HepG2 (cell line): ENCODE data around the gene TUBB. TPM values are rescaled to one million over a fixed set of nuclear protein-coding genes. Genes with fewer than 3 reads are reported as not detected.
A peak's percentile ranks its signal among the peaks of the same experiment; 100 is the strongest.

Experiments
- AGO1 ChIP-seq: fragments of 200-400 bp; formaldehyde crosslinking; IDR thresholded peaks from 2 replicates; pipeline ENCODE4 v1.6.1; 2017; ENCODE audit warnings: mild to moderate bottlenecking, low read depth, low read length, moderate library complexity; ENCODE audit not compliant: poor library complexity, severe bottlenecking
- GFI1 ChIP-seq: sonication (generic); formaldehyde crosslinking; IDR thresholded peaks from 2 replicates; pipeline ENCODE4 v1.5.0; 2020; ENCODE audit warnings: missing genetic modification reagents, mild to moderate bottlenecking, borderline replicate concordance
- HOXA9 ChIP-seq: sonication (generic); formaldehyde crosslinking; IDR thresholded peaks from 2 replicates; pipeline ENCODE4 v1.8.1; 2022; ENCODE audit warnings: missing genetic modification reagents, mild to moderate bottlenecking, moderate library complexity, borderline replicate concordance
- LCORL ChIP-seq, 2 experiments: fragments of 450-650 bp in 1 of 2; sonication (generic) in 1 of 2; formaldehyde crosslinking in 1 of 2; IDR thresholded peaks; 2 replicates each; pipeline versions ENCODE4 v1.5.0 to v1.6.1; 2017 to 2020; ENCODE audit warnings: antibody characterized with exemption in 1 of 2, missing genetic modification reagents in 1 of 2
- MAFG ChIP-seq: sonication (generic); formaldehyde crosslinking; IDR thresholded peaks from 2 replicates; pipeline ENCODE4 v1.5.1; 2020; ENCODE audit warnings: mild to moderate bottlenecking, missing genetic modification reagents
- RFXANK ChIP-seq: IDR thresholded peaks from 2 replicates; pipeline ENCODE4 v1.6.1; 2016
- SOX5 ChIP-seq: IDR thresholded peaks from 2 replicates; pipeline ENCODE4 v1.6.1; 2016; ENCODE audit warnings: borderline replicate concordance
- TMF1 ChIP-seq: sonication (generic); formaldehyde crosslinking; IDR thresholded peaks from 2 replicates; pipeline ENCODE4 v1.8.1; 2022; ENCODE audit warnings: low read depth, missing genetic modification reagents
- ZNF577 ChIP-seq: sonication (generic); formaldehyde crosslinking; IDR thresholded peaks from 2 replicates; pipeline ENCODE4 v1.4.0; 2020; ENCODE audit warnings: mild to moderate bottlenecking, low read depth, missing genetic modification reagents, borderline replicate concordance
- polyA plus RNA-seq, 8 experiments: library from polyadenylated mRNA; depleted of rRNA in 3 of 8; stranded (reverse) in 7 of 8; unstranded in 1 of 8; fragments of >200 nt; fragmentation: Illumina TruSeq in 4 of 8; extraction: Trizol in 4 of 8; gene quantifications; 2 replicates each; pipeline versions ENCODE4 v1.2.1 to v1.2.3, GENCODE V29; 2011 to 2016; ENCODE audit warnings: low read depth in 4 of 8, missing spikeins in 1 of 8, mixed read lengths in 1 of 8; ENCODE audit not compliant: insufficient read depth in 1 of 8
- total RNA-seq, 5 experiments: library from RNA; depleted of rRNA; stranded (reverse); fragments of >200 nt; fragmentation: Illumina TruSeq; extraction: Trizol; gene quantifications; 2 replicates each; pipeline ENCODE4 v1.2.3, GENCODE V29; 2016; ENCODE audit warnings: low read depth in 1 of 5
- TF ChIP-seq, protein P1 (sequence below): sonication (generic); formaldehyde crosslinking; IDR thresholded peaks from 2 replicates; pipeline ENCODE4 v1.4.0; 2020; ENCODE audit warnings: missing genetic modification reagents
- TF ChIP-seq, protein P2 (sequence below): IDR thresholded peaks from 2 replicates; pipeline ENCODE4 v1.6.1; 2016; ENCODE audit warnings: low read depth, control low read depth
- TF ChIP-seq, protein P3 (sequence below): sonication (generic); formaldehyde crosslinking; IDR thresholded peaks from 2 replicates; pipeline ENCODE4 v1.5.0; 2020; ENCODE audit warnings: mild to moderate bottlenecking, missing genetic modification reagents
- TF ChIP-seq, protein P4 (sequence below): sonication (generic); formaldehyde crosslinking; IDR thresholded peaks from 2 replicates; pipeline ENCODE4 v1.4.0; 2020; ENCODE audit warnings: missing genetic modification reagents
- TF ChIP-seq, protein P5 (sequence below), 2 experiments: sonication (generic) in 1 of 2; formaldehyde crosslinking in 1 of 2; IDR thresholded peaks; 2 replicates each; pipeline versions ENCODE4 v1.6.1 to v1.9.0; 2014 to 2022; ENCODE audit warnings: antibody characterized with exemption in 1 of 2, borderline replicate concordance in 1 of 2, inconsistent platforms in 1 of 2, low read depth in 1 of 2, missing genetic modification reagents in 1 of 2

Gene TUBB
- total and polyA plus RNA-seq, 2 of the 13 experiments (the other 11 are each of a cell fraction or from before 2014, with no cell fraction given), result 911 to 1,163 TPM

DNA sequence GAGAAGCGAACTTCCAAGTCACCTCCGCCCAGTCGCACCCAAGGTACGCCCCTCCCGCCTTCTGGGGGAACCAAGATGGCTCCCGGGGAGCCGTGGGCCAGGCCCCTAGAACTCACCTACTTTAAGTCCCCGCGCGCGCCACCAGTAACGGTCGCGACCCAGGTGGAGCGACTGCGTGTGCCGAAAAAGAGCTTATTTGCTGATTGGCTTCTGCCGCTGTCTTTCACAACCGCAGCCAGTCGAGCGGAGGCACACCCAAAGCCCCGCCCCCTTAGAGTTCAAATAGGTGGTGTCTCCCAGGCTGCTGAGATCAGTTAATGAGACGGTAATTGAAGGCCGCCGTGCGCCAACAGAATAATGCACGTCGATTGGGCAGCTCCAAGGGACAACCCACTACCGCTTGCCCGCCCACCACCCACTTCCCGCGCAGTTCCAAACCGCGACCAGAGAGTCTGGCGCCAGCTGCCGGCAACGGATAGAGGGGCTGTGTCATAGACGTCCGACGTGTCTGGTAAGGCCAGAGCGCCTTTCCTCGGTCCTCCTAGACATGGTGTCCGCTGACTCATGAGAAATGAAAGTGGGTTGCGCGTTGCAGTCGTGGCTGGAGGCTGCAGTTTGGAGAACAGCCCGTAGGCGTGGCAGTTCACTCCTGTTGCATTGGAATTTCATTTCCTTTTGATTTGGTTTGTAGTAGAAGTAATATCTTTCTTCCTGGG lies 2.9 kb upstream of the TUBB start, which contains the start of gene MDC1 (continued):
- TF ChIP-seq, protein P1, sequence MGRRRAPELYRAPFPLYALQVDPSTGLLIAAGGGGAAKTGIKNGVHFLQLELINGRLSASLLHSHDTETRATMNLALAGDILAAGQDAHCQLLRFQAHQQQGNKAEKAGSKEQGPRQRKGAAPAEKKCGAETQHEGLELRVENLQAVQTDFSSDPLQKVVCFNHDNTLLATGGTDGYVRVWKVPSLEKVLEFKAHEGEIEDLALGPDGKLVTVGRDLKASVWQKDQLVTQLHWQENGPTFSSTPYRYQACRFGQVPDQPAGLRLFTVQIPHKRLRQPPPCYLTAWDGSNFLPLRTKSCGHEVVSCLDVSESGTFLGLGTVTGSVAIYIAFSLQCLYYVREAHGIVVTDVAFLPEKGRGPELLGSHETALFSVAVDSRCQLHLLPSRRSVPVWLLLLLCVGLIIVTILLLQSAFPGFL (CRISPR knock-in tag), result no peak; the same call in 1 of the 2 replicates
- TF ChIP-seq MAFG (CRISPR knock-in tag) (peak; percentile 97), RFXANK (CRISPR knock-in tag) (peak; percentile 93; the same call in 1 of the 2 replicates), AGO1 (no peak), TMF1 (CRISPR knock-in tag) (peak; percentile 99), LCORL (IDR thresholded peaks at IDR 0.05) (no peak), LCORL (CRISPR knock-in tag; IDR thresholded peaks at IDR 0.05) (peak; percentile 57), ZNF577 (0 out of 2 replicates have a peak, but pooled peaks have one; percentile 8), HOXA9 (CRISPR knock-in tag) (peak; percentile 97), SOX5 (CRISPR knock-in tag) (peak; percentile 88), GFI1 (peak; percentile 69)
- TF ChIP-seq, protein P2, sequence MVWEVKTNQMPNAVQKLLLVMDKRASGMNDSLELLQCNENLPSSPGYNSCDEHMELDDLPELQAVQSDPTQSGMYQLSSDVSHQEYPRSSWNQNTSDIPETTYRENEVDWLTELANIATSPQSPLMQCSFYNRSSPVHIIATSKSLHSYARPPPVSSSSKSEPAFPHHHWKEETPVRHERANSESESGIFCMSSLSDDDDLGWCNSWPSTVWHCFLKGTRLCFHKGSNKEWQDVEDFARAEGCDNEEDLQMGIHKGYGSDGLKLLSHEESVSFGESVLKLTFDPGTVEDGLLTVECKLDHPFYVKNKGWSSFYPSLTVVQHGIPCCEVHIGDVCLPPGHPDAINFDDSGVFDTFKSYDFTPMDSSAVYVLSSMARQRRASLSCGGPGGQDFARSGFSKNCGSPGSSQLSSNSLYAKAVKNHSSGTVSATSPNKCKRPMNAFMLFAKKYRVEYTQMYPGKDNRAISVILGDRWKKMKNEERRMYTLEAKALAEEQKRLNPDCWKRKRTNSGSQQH (CRISPR knock-in tag), result peak; percentile 98
- TF ChIP-seq, protein P3, sequence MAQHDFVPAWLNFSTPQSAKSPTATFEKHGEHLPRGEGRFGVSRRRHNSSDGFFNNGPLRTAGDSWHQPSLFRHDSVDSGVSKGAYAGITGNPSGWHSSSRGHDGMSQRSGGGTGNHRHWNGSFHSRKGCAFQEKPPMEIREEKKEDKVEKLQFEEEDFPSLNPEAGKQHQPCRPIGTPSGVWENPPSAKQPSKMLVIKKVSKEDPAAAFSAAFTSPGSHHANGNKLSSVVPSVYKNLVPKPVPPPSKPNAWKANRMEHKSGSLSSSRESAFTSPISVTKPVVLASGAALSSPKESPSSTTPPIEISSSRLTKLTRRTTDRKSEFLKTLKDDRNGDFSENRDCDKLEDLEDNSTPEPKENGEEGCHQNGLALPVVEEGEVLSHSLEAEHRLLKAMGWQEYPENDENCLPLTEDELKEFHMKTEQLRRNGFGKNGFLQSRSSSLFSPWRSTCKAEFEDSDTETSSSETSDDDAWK (CRISPR knock-in tag), result no peak
- TF ChIP-seq, protein P4, sequence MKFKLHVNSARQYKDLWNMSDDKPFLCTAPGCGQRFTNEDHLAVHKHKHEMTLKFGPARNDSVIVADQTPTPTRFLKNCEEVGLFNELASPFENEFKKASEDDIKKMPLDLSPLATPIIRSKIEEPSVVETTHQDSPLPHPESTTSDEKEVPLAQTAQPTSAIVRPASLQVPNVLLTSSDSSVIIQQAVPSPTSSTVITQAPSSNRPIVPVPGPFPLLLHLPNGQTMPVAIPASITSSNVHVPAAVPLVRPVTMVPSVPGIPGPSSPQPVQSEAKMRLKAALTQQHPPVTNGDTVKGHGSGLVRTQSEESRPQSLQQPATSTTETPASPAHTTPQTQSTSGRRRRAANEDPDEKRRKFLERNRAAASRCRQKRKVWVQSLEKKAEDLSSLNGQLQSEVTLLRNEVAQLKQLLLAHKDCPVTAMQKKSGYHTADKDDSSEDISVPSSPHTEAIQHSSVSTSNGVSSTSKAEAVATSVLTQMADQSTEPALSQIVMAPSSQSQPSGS (CRISPR knock-in tag), result peak; percentile 97
- TF ChIP-seq, protein P5, sequence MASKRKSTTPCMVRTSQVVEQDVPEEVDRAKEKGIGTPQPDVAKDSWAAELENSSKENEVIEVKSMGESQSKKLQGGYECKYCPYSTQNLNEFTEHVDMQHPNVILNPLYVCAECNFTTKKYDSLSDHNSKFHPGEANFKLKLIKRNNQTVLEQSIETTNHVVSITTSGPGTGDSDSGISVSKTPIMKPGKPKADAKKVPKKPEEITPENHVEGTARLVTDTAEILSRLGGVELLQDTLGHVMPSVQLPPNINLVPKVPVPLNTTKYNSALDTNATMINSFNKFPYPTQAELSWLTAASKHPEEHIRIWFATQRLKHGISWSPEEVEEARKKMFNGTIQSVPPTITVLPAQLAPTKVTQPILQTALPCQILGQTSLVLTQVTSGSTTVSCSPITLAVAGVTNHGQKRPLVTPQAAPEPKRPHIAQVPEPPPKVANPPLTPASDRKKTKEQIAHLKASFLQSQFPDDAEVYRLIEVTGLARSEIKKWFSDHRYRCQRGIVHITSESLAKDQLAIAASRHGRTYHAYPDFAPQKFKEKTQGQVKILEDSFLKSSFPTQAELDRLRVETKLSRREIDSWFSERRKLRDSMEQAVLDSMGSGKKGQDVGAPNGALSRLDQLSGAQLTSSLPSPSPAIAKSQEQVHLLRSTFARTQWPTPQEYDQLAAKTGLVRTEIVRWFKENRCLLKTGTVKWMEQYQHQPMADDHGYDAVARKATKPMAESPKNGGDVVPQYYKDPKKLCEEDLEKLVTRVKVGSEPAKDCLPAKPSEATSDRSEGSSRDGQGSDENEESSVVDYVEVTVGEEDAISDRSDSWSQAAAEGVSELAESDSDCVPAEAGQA (IDR thresholded peaks at IDR 0.05; ENCODE audit: low read depth), result peak; percentile 98
- TF ChIP-seq, protein P5 (CRISPR knock-in tag; IDR thresholded peaks at IDR 0.05; ENCODE audit: borderline replicate concordance), result no peak
